ES-I3 (cell line): ENCODE data around the gene B9D1.

ENCODE experiments used
- H3K36me3 ChIP-seq: 2 replicates; pipeline ENCODE4 v1.6.1; 2013; ENCODE audit warnings: mild to moderate bottlenecking, low read length, control low read depth, moderate library complexity; ENCODE audit not compliant: insufficient read depth
- H3K4me1 ChIP-seq: 2 replicates; pipeline ENCODE4 v1.6.1; 2013; ENCODE audit warnings: mild to moderate bottlenecking, control low read depth, low read length; ENCODE audit not compliant: insufficient read depth
- H3K9ac ChIP-seq: 2 replicates; pipeline ENCODE4 v1.6.1; 2013; ENCODE audit warnings: low read depth, mild to moderate bottlenecking, low read length, moderate library complexity
- H3K9me3 ChIP-seq: 2 replicates; pipeline ENCODE4 v1.6.1; 2013; ENCODE audit warnings: mild to moderate bottlenecking, low read length, moderate library complexity; ENCODE audit not compliant: control insufficient read depth, insufficient read depth

The B9D1 gene

GRCh38 chr17:19384723-19385391, 22.3 kb upstream of the B9D1 start:
- H3K4me1 ChIP-seq = peaks cover 16% of the 10 kb centered on the region; the same call in 1 of the 2 replicates
- H3K36me3 ChIP-seq = peaks cover 23% of the 10 kb centered on the region; the same call in 1 of the 2 replicates
- H3K9ac ChIP-seq = no peak overlapping the region
- no peaks in the 10 kb centered on the region for H3K9me3 ChIP-seq

DNA sequence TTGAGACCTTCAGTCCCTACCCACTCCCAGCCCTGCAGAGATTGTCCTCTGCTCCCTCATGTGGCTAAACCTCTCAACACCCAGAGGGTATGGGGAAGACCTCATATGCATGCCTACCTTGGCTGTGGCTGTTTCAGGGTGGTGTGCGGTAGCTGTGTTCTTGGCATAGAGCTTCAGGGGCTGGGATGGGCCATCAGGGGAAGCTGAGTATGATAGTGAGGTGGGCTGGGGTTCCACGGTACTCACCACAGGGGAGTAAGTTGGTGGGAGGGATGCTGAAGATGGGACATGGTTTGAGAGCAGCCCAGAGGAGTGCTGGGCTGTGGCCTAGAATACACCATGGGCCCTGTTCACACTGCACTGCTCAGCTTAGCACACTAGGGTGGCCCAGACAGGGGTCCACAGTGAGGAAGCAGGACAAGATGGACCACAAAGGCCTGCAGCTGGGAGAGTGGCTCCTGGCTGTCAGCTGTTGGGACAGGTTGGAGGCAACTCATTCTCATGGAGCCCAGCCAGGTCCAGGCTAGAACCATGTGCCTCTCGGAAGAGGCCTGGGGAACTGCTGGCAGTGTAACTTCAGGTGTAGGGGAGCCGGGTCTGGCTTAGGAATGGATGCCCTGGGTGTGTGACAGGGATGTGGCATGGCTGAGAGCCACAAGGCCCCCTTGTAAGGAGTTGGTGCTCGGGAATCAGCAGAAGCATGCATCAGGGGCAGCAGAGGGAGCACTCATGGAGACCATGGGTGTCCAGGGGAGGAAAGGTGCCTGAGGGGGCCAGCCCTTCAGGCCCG, 21.4 kb upstream of the B9D1 start:
- Histone ChIP-seq H3K4me1 (peaks cover 22% of the 10 kb centered on the region), H3K9me3 (no peaks in the 10 kb centered on the region), H3K9ac (no peak overlapping the region), H3K36me3 (peaks cover 31% of the 10 kb centered on the region; the same call in 1 of the 2 replicates)

- Histone ChIP-seq H3K9me3 (no peaks in the 10 kb centered on the region), H3K4me1 (peaks cover 22% of the 10 kb centered on the region), H3K9ac (no peak overlapping the region), H3K36me3 (peaks cover 31% of the 10 kb centered on the region; the same call in 1 of the 2 replicates)
Observed at GRCh38 chr17:19382531-19383444, 20.3 kb upstream of the B9D1 start.

GRCh38 chr17:19381741-19382444, 19.4 kb upstream of the B9D1 start:
- H3K36me3 ChIP-seq = peaks cover 31% of the 10 kb centered on the region; the same call in 1 of the 2 replicates

DNA sequence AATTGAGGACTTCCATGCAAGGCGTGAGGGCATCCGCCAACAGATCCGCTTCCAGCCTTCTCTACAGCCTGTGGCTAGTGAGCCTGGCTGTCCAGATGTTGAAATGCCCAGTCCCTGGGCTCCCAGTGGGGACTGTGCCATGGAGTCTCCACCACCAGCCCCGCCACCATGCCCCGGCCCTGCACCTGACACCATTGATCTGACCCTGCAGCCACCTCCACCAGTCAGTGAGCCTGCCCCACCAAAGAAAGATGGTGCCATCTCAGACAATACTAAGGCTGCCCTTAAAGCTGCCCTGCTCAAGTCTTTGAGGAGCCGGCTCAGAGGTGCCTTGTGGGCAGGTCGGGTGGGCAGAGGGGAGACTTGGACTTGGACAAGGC, 18.8 kb upstream of the B9D1 start:
- peaks cover 15% of the 10 kb centered on the region for H3K4me1 ChIP-seq
- H3K9ac ChIP-seq = no peak overlapping the region
- H3K9me3 ChIP-seq = no peaks in the 10 kb centered on the region
- H3K36me3 ChIP-seq = peaks cover 31% of the 10 kb centered on the region; the same call in 1 of the 2 replicates

More at GRCh38 chr17:19381741-19382444, 19.4 kb upstream of the B9D1 start:
- no peak overlapping the region for H3K9ac ChIP-seq
- H3K9me3 ChIP-seq = no peaks in the 10 kb centered on the region
- peaks cover 19% of the 10 kb centered on the region for H3K4me1 ChIP-seq

DNA sequence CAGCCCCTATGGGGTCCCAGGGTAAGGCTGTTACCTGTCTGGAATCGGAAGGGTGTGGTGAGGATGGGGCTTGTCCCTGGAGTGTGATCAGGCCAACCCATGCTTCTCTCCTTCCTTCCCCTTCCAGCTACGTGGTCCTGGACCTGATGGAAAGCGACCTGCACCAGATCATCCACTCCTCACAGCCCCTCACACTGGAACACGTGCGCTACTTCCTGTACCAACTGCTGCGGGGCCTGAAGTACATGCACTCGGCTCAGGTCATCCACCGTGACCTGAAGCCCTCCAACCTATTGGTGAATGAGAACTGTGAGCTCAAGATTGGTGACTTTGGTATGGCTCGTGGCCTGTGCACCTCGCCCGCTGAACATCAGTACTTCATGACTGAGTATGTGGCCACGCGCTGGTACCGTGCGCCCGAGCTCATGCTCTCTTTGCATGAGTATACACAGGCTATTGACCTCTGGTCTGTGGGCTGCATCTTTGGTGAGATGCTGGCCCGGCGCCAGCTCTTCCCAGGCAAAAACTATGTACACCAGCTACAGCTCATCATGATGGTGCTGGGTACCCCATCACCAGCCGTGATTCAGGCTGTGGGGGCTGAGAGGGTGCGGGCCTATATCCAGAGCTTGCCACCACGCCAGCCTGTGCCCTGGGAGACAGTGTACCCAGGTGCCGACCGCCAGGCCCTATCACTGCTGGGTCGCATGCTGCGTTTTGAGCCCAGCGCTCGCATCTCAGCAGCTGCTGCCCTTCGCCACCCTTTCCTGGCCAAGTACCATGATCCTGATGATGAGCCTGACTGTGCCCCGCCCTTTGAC, 18.2 kb upstream of the B9D1 start:
- Histone ChIP-seq H3K4me1 (peaks cover 12% of the 10 kb centered on the region), H3K9me3 (no peaks in the 10 kb centered on the region), H3K9ac (no peak overlapping the region), H3K36me3 (peaks cover 31% of the 10 kb centered on the region; the same call in 1 of the 2 replicates)

DNA sequence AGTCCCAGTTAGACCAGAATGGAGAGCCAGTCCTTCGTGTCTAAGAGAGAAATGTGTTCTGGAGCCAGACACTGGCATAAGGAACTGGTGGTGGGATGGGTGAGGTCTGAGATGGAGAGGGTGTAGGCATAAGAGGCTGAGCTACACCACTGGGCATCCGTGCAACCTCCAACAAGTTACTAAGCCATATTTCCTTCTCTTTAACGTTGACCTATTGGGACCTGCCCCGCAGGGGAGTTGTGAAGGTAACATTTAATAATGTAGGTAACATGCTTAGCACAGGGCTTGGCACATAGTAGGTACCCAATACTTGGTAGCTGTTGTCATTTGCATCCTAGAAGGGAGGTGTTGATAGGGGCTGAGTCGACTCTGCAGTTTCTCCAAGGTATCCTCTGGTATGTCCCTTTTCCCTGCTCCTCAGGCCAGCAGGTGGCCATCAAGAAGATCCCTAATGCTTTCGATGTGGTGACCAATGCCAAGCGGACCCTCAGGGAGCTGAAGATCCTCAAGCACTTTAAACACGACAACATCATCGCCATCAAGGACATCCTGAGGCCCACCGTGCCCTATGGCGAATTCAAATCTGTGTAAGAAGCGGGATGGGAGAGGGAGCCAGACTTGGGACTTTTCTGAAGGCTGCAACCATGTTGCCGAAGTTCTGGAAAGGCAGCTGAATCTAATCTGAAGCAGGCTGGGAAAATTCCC, 17.0 kb upstream of the B9D1 start:
- peaks cover 7% of the 10 kb centered on the region for H3K4me1 ChIP-seq
- H3K9ac ChIP-seq = peak overlapping the region; percentile 80
- H3K36me3 ChIP-seq = peaks cover 31% of the 10 kb centered on the region; the same call in 1 of the 2 replicates
- no peaks in the 10 kb centered on the region for H3K9me3 ChIP-seq

- peaks cover 6% of the 10 kb centered on the region; the same call in 1 of the 2 replicates for H3K4me1 ChIP-seq
- H3K9ac ChIP-seq = peak within 1 kb of the TSS; percentile 80
- H3K36me3 ChIP-seq = peaks cover 31% of the 10 kb centered on the region; the same call in 1 of the 2 replicates
- no peaks in the 10 kb centered on the region for H3K9me3 ChIP-seq
Observed at GRCh38 chr17:19378416-19379360, 16.2 kb upstream of the B9D1 start, which contains the start of gene MAPK7. Gene MAPK7 (plus strand): TSS chr17:19378498. CDS start chr17:19378901, 403 bp downstream.

- Histone ChIP-seq H3K9ac (peak overlapping the region; percentile 76), H3K36me3 (peaks cover 31% of the 10 kb centered on the region; the same call in 1 of the 2 replicates), H3K4me1 (peaks cover 6% of the 10 kb centered on the region; the same call in 1 of the 2 replicates), H3K9me3 (no peaks in the 10 kb centered on the region)
Observed at GRCh38 chr17:19377602-19378415, 15.3 kb upstream of the B9D1 start.

DNA sequence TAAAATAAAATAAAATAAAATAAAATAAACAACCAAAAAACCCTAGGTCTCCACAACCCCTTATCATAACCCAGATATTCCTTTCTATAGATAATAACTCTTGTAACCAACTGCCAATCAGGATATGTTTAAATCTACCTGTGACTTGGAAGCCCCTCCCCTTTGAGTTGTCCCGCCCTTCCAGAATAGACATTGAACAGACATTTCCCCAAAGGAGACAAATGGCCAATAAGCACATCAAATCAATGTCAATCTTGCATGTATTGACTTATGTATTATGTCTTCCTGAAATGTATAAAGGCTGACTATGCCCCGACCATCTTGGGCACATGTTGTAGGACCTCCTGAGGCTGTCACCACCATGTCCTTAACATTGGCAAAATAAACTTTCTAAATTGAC, 14.3 kb upstream of the B9D1 start:
- Histone ChIP-seq H3K4me1 (peaks cover 6% of the 10 kb centered on the region; the same call in 1 of the 2 replicates), H3K9ac (peak overlapping the region; percentile 76), H3K36me3 (peaks cover 26% of the 10 kb centered on the region; the same call in 1 of the 2 replicates), H3K9me3 (no peaks in the 10 kb centered on the region)

DNA sequence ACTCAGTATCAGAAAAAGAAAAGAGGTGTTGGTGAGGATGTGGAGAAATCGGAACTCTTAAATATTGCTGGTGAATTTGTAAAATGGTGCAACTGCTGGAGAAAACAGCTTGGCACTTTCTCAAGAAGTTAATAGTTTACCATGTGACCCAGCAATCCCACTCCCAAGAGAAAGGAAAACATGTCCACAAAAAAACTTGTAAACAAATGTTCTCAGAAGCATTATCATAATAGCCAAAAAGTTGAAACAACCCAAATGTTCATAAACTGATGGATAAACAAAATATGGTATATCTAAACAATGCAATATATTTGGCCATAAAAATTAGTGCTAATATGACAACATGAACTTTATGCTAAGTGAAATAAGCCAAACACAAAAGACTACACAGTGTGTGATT, 13.2 kb upstream of the B9D1 start:
- Histone ChIP-seq H3K9ac (no peak overlapping the region), H3K36me3 (peaks cover 16% of the 10 kb centered on the region; the same call in 1 of the 2 replicates), H3K4me1 (peaks cover 6% of the 10 kb centered on the region; the same call in 1 of the 2 replicates), H3K9me3 (no peaks in the 10 kb centered on the region)
